ENCODE measurements around the gene SYPL1.

The SYPL1 gene

DNA sequence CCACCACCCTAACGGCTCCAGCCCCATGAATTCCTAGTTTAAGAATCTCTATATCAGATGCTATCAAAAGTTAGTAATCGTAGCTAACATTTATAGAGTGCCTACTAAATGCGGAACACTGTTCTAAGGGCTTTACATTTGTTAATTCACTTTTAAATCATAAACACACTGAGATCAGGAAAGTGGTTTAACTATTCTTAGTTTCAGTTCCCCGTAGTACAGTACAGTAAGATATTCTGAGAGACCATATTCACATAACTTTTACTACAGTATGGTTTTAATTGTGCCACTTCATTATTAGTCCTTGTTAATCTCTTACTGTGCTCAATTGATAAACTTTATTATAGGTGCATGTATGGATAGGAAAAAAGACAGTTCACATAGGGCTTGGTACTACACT lies 22.5 kb downstream of the SYPL1 start:
- DNase-seq, result no peak

DNA sequence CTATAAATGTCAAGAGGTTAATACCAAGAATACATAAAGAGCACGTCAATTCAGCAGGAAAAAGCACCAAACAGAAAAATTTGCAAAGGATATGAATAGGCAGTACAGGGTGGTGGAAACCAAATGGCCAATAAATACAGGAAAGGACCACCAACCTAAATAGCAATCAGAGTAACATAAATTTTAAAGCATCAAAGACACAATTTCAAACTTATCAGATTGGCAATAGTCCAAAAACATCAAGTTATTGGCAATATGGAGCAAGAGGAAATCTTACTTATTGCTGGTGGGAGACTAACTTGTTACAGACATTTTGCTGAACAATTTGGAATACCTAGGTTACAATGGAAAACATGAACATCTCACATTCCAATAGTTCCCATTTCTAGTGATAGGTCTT lies 24.1 kb downstream of the SYPL1 start:
- DNase-seq, result no peak

DNA sequence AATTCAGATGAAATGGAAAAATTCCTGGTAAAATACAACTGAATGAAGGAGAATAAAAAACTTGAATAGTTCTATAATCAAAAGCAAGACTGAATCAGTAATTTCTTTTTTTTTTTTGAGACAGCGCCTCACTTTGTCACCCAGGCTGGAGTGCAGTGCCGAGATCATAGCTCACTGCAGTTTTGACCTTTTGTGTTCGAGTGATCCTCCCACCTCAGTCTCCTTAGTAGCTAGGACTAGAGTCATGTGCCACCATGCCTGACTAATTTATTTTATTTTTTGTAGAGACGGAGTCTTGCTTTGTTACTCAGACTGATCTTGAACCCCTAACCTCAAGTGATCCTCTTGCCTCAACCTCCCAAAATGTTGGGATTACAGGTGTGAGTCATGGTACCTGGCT lies 26.1 kb downstream of the SYPL1 start:
- DNase-seq, result no peak

DNA sequence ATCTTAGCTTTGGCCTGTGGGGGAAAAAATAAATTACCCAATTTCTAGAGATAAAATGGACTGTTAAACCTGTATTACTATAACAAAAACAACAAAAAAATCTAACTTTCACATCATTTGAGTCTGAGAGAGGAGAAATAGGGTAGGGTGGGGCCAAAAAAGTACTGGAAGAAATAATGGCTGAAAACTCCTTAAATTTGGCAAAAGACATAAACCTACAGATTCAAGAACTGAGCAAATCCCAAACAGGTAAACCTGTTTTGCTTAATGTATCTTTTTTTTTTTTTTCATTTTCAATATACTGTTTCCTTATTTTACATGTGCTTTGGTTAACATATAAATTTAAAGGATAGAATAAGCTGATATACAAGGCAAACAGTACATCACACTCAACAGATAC lies 27.1 kb downstream of the SYPL1 start:
- DNase-seq, result no peak

DNA sequence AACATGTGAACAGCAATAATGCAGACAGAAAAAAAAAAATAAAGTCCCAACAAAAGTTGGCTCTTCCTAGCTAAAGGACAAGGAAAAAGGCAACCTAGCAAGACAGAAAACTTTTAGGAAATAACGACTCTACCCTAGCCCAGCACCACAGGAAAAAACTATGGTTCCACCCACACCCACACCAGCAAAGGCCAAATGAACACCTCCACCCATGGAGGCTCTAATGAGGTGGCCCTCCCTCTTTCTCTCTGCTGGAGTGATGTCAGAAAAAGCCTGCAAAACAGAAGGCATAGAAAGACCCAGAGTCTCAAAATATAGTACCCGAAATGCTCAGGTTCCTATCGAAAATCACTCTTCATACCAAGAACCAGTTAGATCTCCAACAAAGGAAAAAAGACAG lies 28.4 kb downstream of the SYPL1 start:
- no peak for DNase-seq

DNA sequence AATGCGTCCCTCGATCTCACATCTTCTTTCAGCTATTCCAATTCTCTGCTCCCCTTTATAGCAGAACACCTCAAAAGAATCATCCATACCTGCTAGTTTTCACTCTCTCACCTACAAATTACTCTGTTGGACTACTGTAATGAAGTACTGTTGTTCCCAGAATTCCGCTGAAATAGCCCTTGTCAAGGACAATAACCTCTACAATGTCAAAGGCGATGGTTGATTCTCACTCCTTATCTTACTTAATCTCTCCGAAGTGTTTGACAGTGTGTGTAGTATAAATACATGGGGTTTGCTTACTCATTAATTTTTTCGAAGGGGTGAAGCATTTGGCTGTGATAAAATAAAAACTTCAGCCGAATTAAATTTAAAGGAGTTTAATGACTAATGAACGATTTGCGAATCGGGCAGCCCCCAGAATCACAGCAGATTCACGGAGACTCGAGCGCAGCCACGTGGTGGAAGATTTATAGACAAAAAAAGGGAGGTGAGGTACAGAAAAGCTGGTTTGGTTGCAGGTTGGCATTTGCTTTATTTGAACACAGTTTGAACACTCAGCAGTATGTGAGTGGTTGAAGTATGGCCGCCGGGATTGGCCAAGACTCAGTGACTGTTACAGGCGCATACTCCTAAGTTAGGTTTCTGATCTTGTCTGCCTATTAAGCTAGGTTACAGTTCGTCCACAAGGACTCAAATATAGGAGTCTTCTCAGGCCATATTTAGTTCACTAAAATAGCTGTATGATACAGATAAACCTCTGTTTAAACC lies 29.8 kb downstream of the SYPL1 start:
- no peak for DNase-seq

DNA sequence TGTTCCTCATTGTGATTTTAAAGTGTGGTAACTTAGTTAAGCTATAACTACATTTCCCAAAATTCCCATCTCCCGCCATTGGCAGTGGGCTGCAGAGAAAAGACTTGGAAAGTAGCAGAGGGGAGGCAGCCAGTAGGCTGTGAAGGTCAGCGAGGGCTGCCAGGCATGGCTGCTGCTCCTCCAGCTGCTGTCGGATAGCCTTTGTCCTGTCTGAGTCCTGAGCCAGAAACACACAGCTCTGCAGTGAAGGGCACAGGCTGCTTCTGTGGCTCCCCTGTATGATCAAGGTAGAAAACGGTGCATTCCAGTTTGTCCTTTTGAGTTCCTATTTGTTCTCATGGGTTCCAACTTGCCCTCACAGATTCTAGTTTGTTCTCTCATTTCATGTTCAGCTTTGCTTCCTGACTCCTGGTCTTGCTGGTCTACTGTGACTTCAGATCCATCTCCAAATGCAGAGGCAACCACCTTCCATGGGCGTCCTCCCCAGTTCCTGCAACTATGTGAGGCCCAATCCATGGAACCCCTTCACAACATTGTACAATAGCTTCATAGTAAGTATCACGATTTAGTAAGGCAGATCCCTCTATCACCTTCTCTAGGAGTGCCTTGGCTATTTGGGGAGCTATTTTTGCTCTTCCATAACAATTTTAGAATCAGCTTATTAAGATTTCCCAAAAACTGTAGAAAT lies 31.7 kb downstream of the SYPL1 start:
- DNase-seq, result no peak

DNA sequence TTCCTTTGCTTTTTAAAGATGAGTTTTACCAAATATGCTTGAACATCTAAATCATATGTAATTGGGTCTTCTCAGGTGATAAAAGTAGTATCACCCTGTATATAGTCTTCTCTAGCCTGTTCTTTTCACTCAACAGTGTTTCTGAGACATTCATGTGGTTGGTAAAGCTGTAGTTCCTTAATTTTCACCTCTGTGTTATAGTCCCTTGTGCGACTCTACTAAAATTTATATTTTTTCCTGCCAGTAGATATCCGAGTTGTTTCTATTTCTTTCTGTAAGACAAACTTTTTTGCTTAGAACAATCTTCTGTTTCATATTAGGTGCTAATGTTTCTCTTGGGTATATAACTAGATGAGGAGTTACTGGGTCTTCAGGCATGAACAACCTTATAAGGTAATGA lies 35.6 kb downstream of the SYPL1 start:
- DNase-seq, result no peak

DNA sequence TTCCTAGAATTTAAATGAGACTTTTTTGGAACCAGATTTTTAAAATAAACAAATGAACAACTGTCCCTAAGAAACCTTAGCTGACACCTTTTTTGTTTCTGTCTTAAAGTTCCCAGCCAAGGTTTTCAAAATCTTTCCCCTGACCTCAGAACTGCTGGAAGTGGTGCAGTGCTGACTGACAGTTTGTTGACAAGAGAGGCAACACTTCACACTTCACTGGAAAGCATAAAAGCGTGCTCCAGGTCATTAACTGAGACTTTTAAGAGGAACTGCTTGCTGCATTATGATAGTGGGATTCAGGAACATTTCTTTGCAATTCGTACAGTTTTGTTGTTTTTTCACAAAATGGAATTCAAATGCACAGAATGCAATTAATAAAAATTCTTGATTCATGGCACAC lies 36.2 kb downstream of the SYPL1 start:
- no peak for DNase-seq

DNA sequence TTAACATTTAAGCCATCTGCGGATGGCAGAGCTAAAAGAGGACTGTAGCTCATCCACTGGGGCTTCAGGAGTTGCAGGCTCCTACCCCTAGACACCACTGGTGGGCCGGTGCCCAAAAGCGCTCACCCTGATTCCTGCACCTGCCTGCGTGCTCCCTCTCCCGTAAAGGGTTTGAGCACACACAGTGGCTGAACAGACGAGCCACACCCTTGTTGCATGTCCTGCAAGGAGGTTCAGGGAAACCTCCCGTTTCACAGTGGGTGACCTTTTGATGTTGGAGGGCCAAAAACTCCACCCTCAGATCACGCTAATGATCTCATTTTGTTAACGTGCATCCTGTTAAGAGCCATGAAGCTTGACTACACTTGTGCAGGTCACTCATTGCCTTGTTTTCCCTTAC lies 37.9 kb downstream of the SYPL1 start:
- DNase-seq, result no peak

DNA sequence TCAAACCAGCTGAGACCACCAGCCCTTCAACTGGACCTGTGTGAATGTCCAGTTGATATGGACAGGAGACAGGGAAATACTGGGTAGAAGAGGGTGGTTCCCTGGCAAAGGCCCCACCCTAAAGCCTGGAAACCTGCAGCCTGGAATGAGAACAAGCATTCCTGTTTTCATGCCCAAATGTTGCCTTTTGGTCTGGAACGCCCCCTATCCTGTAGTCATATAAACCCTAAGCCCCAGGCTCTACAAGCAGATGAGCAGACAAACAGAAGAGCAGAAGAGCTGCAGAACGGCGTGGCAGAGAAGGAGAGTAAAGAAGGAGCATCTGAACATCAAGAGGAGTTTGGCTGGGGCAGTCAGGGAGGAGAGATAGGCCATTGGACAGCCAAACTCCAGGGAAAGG lies 38.4 kb downstream of the SYPL1 start:
- DNase-seq, result no peak

DNA sequence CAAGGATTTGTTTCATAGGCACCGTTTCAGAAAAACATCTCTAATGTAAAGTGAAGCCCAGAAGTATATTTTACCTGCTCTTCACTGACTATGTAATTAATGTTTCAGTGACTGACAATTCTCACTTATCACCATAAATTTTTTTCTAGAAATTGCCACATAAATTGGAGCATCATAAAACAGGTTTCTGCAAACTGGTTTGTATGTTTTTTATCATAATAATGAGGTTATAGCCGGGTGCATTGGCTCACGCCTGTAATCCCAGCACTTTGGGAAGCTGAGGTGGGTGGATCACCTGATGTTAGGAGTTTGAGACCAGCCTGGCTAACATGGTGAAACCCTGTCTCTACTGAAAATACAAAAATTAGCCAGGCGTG lies 39.4 kb downstream of the SYPL1 start:
- no peak for DNase-seq

DNA sequence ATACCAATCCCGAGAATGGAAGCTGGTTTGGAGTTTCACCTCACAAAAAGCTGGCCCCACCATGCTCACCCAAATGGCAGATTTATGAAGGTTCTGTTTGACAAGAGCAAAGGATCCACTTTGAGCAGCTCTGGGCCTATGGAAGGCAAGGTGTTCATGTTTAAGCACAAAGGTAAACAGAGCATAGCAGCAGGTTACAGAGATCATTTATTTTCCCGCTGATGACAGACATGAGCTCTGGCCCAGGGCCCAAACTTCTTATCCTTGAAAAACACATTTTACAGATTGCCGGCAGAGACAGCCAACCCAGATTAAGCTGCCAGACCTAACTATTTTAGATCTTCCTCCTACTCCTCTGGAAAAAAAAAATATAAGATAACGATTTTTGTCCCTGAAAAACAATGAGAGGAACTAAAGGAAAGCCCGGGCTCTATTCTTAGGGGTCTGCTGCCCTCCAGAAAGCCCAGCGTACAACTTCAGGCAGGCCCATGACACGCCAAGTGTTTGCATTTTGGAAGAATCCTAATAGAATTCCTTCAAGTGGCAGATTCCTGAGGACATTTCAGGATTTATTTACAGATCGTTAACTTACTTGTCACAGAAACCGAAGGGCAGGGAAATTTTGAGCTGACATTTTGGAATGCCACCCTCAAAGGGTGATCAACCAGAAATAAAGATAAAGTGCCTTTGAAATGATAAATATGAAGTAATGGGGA lies 40.0 kb downstream of the SYPL1 start:
- no peak for DNase-seq

DNA sequence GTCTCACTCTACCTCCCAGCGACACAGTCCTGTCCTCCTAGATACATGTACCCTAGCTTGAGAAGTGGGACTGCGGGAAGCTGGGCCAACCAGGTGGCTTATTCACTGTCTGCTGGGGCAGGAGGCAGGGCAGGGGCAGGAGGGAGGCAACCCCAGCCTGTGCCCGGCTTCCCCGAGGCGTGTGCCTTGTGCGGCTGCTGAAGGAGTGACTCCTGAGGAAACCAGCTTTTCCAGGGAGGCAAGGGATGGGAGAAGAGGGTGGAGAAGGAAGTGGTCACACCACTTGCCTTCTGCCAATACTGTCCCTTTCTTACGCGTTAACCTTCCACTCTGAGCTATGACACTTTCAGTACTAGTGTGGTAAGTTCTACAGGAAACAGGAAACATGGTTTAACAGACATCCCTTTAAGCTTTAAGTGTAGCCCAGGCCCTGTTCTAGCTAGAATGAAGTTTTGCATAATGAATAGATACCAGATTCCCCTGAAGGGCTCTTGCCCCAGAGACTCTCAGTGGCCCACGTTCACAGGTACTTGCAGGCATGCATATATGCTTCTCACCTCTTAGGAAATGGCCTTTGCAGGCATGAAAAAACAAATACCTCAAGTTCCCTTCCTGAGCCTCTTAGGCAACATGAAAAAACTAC lies 40.6 kb downstream of the SYPL1 start:
- DNase-seq, result peak; percentile 56

DNA sequence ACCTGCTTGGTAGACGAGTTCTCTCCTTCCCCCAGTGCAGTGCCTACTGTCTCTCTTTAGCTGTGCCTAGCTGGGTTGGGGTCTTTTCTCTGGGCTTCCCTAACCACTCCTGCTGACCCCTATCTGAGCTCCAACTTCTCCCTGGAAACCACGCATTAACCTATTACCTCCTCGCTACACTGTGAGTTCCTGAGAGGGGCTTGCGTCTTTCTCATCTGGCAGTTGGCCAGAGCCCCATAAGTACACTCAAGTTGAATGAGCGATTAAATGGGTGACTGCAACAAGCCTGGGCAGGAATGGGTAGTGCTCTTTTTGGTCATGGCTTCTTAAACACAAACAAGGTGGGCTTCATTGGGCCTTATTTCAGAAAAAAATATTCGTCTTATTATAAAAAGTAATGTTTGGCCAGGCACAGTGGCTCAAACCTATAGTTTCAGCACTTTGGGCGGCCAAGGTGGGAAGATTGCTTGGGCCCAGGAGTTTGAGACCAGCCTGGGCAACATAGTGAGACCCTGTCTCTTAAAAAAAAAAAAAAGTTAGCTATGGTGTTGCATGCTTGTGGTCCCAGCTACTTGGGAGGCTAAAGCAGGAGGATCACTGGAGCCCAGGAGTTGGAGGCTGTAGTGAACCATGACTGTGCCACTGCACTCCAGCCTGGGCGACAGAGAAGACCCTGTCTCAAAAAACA lies 41.4 kb downstream of the SYPL1 start:
- no peak for DNase-seq

DNA sequence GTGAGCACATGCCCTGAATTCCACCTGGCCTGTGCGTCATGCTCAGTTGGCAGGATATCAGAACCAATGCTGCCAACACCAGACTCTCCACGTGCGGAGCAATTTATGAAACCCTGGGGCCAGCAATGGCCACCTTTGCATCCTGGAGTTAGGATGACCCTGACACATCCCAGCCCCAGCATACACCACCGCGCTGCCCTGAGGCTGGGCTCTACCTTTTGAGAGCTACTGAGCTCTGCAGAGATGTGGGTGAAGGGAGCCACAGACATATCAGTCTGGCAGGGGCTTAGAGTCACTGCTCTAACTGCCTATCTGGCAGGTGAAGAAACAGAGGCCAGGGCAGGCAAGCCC lies 41.9 kb downstream of the SYPL1 start:
- no peak for DNase-seq

DNA sequence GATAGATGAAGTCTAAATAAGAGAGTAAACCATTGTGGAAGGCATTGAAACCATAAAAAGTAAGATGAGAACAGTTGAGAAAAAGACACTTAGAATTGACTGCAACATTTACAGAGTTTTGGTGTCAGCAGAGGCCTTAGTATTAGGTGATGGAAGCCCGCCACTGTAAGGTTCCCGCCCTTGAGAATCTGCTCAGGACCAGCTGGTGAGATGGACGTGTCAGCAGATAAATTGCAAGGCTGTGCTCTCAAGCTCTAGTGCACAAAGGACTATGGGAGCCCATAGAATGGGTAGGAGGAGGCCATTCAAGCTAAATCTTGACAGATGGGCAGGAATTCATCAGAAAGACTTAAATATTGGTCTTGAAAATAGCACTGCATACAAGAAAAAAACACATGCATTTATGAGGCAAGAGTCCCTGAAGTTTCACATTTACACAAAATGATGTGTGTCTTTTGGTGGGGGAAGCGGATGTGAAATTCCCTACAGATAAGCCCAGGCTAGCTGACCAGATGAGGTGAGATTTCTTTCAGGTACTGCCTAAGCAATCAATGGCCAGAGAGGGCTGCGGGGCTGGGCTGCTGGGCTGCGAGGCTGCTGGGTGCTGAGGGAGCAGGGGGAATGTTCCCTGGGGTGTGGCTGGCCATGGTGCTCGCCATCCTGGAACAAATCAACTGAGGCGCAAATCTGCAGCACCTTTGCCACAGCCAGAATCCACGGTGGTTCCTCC lies 42.5 kb downstream of the SYPL1 start:
- DNase-seq, result no peak

DNA sequence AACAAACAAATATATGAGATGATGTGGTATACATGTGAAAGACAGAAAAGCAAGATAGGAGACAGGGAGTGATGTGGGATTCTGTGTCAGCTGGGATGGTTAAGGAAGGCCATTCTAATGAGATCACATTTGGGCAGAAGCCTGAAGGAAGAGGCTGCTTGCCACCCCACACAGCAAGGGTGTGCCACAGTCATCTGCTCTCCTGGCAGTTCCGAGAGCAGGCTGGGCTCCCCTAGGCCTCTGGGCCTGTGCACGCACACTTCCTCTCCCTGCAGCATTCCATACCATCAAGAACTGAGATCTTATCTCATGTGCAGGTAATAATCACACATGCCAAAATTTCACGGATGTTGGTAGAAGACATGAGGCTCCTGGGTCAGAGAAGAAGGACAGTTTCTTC lies 43.1 kb downstream of the SYPL1 start:
- no peak for DNase-seq

DNA sequence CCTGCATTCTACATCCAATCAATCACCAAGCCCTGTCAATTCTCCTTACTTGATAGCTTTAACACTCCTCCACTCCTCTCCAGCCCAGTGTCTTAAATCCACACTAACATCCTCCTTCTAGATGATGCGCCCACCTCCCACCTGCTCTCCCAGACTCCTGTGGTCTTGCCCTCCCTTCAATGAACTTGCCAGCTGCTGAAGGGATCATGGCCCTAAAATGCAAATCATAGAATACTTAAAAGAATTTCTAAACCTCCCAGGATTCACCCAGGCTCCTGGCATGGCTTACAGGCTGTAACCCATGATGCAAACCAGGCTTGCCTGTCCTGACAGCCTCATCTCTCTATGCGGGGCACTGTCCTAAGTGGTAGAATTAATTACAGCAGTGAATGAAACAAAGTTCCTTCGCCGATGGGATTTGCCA lies 43.6 kb downstream of the SYPL1 start:
- no peak for DNase-seq

DNA sequence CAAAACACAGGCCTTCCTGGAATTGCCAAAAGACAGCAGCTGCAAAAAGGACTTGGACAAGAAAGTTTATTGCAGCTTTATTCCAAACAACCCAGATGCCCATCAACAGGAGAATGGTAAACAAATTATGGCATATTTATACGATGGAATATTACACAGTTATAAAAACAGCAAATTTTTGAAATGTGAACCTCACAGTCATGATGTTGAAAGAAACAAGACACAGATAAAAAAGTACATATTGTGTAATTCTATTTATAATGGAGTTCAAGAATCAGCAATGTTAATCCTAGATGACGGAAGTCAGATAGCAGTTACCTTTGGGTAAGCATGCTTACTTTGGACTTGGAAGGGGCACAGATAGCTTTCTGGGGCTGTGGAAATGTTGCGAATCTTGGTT lies 44.4 kb downstream of the SYPL1 start:
- DNase-seq, result no peak

DNA sequence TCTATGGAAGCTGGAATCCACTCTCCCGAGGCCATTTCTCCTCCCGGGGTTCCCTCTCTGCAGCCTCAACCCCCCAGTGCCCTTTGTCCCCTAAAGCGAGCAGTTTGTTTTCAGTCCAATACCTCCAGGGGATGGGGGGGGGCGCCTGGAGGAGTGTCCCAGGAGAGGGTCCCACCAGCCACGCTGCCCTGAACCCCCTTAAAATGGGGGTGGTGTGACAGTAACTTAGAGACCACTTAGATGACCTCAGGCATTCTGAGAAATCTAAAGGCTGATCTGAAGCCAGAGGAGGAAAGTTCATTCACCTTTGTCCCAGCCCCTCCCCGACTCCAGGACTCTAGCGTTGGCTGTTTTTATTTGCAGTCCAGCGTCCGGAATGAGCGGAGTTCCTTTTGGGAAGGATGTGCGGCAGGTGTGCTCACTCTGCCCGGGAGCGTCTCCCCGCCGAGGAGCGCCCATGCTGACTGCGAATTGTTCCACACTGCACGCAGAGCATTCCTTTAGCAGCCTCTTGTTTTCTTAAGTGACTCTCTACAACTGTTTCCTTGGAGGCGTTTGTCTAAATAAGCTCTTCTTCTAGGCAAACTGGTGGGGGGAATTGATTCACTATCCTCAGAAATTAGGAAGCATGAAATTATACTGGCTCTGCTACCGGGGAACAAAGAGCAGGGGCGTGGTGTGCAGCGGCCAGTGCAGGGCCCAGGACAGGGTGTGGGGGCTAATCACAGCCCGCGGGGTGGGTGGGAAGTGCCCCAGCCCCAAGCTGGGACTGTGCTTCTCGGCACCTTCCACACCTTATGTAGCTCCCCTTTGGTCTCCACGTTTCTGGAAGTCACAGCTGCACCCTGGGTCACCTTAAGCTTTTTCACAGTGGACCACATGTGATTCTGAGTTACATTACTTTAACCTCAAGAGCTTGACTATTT lies 46.3 kb downstream of the SYPL1 start:
- no peak for DNase-seq

All from NK-92 treated with Interleukin-12 subunit alpha and Interleukin-12 subunit beta, amount 100 ng/mL, for 24 hours (cell line).